Fibroblast of villous mesenchyme (primary cell): ENCODE data around the gene KCNT1. TPM values are rescaled to one million over a fixed set of nuclear protein-coding genes. Genes with fewer than 3 reads are reported as not detected.

ENCODE experiments used
- DNase-seq: peaks from one replicate; pipeline ENCODE4 v3.0.0-alpha.2; 2010; ENCODE audit warnings: low read depth
- H3K4me3 ChIP-seq: 2 replicates; pipeline ENCODE4 v1.5.1; 2011; ENCODE audit warnings: low read depth, mild to moderate bottlenecking, low read length
- CTCF ChIP-seq: IDR thresholded peaks from 2 replicates; pipeline ENCODE4 v1.5.1; 2012; ENCODE audit warnings: low read depth, mild to moderate bottlenecking, low read length; ENCODE audit not compliant: insufficient read depth
- total RNA-seq: library from RNA; depleted of rRNA; stranded (reverse); fragments of >200 nt; gene quantifications from 2 replicates; pipeline ENCODE4 v1.2.3, GENCODE V29; 2012

Gene KCNT1
- total RNA-seq, 1 donor: not detected

GRCh38 chr9:135727257-135727875 lies 25.4 kb downstream of the KCNT1 start:
- no peak for TF ChIP-seq CTCF
- no peak for DNase-seq
- H3K4me3 ChIP-seq: no peak overlapping the region

GRCh38 chr9:135728436-135729110 lies 26.6 kb downstream of the KCNT1 start:
- DNase-seq: no peak
- no peak for TF ChIP-seq CTCF
- H3K4me3 ChIP-seq: no peak overlapping the region

- no peak overlapping the region for H3K4me3 ChIP-seq
- no peak for TF ChIP-seq CTCF
- no peak for DNase-seq
These were observed 27.5 kb downstream of the KCNT1 start for GRCh38 chr9:135729480-135729879.

DNA sequence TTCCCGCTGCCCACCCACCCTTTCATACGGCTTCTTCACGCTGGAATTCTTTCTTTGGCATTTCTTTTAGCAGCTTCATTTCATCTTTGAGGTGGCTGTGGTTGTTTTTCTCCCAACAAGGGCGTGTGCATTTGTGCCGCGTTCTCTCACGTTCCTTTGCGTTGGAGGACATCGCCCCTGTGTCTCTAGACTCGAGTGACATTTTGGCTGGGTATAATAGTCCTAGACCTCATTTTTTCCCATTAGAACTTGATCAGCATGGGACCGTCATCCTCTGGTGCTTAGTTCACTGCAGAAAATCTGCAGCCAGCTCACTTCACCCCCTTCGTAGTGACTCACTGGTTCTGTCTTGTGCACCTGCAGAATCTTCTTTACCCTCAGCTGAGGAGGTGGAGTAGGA lies 29.5 kb downstream of the KCNT1 start:
- no peak overlapping the region for H3K4me3 ChIP-seq
- TF ChIP-seq CTCF: no peak
- DNase-seq: no peak

- no peak for TF ChIP-seq CTCF
- DNase-seq: no peak
- H3K4me3 ChIP-seq: no peak overlapping the region
These were observed 30.7 kb downstream of the KCNT1 start for GRCh38 chr9:135732569-135733257.

DNA sequence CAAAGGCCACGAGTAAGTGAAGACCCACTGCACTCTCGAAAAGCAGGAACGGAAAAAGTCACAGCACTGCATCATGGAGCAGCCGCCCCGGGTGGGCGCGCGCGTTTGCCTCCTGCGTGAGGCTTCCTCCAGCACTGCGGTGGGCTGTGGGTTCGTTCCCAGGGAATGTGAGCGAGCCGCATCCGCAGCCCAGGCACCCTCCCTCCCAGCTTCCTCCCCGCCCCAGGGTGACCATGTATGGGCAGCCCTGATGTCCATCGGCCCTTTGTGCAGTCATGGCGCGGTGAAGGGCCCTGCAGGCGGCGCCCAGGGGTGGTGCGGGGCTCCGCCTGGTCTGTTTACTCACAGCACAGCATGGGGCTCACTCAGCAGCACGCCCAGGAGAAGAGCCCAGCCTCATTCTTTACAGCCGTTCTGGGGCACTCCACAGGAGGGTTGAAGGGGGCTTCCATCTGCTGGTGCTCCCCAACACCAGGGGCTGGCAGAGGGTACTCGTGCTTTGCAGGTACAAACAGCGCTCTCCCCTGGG lies 32.7 kb downstream of the KCNT1 start:
- DNase-seq: no peak

More for the DNA sequence above, 32.7 kb downstream of the KCNT1 start:
- no peak overlapping the region for H3K4me3 ChIP-seq
- TF ChIP-seq CTCF: no peak
